Measurements from ENCODE around the gene BPI. TPM values are rescaled to one million over a fixed set of nuclear protein-coding genes. Genes with fewer than 3 reads are reported as not detected.
A peak's percentile ranks its signal among the peaks of the same experiment; 100 is the strongest.

The BPI gene
- total RNA-seq, 2 donors from 2014 or later = not detected

DNA sequence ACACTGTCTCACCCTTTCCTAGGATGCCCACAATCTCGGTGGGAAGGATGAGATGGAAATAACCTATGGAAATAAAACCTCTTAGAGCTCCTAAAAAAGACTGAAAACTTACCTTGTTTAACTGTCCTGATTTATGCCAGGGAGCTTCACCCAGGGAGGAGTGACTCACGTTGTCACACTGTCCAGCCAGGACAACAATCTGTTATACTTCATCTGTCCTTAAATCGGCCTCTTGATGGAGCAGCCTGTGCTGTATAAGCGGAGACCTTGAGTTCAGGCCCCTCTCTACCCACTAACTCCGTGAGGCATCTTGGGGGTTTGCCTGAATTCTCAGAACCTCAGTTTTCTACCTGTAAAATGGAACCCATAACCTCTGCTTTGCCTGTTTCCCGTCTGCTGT lies 34.2 kb upstream of the BPI start:
- Histone ChIP-seq H3K4me3 (no peak overlapping the region), H3K4me1 (no peaks in the 10 kb centered on the region), H3K9me3 (no peaks in the 10 kb centered on the region), H3K27ac (no peak overlapping the region), H3K36me3 (replicated peaks in 1 of 2; ENCODE audit: insufficient read depth in 1 of 2, low read depth in 2 of 2) (no peaks in the 10 kb centered on the region), H3K27me3 (no peaks in the 10 kb centered on the region)
- TF ChIP-seq POLR2A (IDR thresholded peaks at IDR 0.05) = no peak
- TF ChIP-seq, protein P1, sequence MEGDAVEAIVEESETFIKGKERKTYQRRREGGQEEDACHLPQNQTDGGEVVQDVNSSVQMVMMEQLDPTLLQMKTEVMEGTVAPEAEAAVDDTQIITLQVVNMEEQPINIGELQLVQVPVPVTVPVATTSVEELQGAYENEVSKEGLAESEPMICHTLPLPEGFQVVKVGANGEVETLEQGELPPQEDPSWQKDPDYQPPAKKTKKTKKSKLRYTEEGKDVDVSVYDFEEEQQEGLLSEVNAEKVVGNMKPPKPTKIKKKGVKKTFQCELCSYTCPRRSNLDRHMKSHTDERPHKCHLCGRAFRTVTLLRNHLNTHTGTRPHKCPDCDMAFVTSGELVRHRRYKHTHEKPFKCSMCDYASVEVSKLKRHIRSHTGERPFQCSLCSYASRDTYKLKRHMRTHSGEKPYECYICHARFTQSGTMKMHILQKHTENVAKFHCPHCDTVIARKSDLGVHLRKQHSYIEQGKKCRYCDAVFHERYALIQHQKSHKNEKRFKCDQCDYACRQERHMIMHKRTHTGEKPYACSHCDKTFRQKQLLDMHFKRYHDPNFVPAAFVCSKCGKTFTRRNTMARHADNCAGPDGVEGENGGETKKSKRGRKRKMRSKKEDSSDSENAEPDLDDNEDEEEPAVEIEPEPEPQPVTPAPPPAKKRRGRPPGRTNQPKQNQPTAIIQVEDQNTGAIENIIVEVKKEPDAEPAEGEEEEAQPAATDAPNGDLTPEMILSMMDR (IDR thresholded peaks at IDR 0.05) = no peak
- ATAC-seq = no peak
- DNase-seq = no peak
- intact Hi-C loops (cut with DNase I) = no loop called here
- WGBS, 2 donors = 62 to 63% methylated on average over 6 of the region's 6 CpGs

DNA sequence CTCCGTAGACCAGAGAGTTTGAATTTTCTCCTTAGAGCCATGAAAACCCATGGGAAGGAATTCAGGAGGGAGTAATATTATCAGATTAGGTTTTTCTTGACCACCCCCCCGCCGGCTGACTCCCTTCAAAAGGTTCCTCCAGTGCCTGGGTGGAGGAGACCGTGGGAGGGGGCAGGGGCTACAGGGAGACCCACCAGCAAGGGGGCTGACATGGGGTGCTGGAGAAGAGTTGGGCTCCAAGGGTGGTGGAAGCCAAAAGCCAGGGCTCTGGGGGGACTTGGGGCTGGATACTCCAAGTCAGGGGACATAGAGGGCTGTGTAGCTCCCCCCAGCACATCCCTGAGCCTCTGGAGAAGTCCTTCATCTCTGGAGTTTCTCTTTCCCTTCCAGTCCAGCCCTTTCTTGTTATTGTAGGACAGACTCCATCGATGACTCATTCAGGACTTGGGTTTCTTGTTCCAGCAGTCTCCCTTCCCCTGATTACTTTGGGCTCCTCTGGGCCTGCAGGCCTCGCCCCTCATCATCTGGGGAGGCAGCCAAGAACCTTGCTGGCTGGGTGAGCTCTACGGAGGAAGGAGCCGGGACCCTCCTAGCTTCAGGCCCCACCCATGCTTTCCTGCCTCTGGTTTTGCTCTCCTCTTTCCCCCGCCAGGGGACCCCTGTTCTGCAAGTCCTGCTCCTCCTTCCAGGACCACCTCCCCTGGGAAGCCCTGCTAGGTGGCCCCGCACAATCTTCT lies 32.9 kb upstream of the BPI start:
- no peaks in the 10 kb centered on the region for H3K27me3 ChIP-seq
- H3K9me3 ChIP-seq = no peaks in the 10 kb centered on the region
- H3K4me1 ChIP-seq = no peaks in the 10 kb centered on the region
- TF ChIP-seq, protein P1 (IDR thresholded peaks at IDR 0.05) = no peak
- TF ChIP-seq POLR2A (IDR thresholded peaks at IDR 0.05) = no peak
- H3K4me3 ChIP-seq = no peak overlapping the region
- intact Hi-C loops (cut with DNase I) = no loop called here
- ATAC-seq = peak; percentile 6
- no peaks in the 10 kb centered on the region for H3K36me3 ChIP-seq (replicated peaks in 1 of 2; ENCODE audit: insufficient read depth in 1 of 2, low read depth in 2 of 2)
- no peak for DNase-seq
- WGBS, 2 donors = 64 to 66% methylated on average over 9 to 10 of the region's 10 CpGs
- no peak overlapping the region for H3K27ac ChIP-seq

DNA sequence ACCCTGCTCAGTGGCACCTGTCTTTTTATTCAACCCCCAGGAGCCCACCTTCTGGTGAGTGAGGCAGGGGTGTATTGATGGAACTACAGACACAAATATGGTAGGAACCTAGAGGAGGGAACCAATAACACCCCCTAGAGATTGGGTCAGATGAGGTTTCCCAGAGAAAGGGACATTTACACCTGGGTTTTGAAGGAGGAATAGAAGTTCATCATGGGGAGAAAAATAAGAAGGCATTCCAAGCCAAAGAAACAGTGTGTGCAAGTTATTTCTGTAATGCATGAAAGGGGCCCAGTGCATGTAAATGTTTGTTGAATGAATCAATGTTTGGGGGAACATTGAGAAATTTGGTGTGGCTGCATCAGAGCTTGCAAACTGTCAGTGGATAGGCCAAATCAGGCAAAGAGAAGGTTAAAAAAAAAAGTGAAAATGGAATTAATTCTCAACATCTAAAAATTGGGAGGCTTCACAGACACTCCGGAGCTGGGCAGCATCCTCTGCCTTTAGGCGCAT lies 32.3 kb upstream of the BPI start:
- ATAC-seq (no peak), DNase-seq (no peak)
- no peaks in the 10 kb centered on the region for H3K4me1 ChIP-seq
- no peaks in the 10 kb centered on the region for H3K36me3 ChIP-seq (replicated peaks in 1 of 2; ENCODE audit: insufficient read depth in 1 of 2, low read depth in 2 of 2)
- no peaks in the 10 kb centered on the region for H3K27me3 ChIP-seq
- no peaks in the 10 kb centered on the region for H3K9me3 ChIP-seq
- TF ChIP-seq, protein P1 (IDR thresholded peaks at IDR 0.05) = no peak
- TF ChIP-seq POLR2A (IDR thresholded peaks at IDR 0.05) = no peak
- no peak overlapping the region for H3K4me3 ChIP-seq
- H3K27ac ChIP-seq = no peak overlapping the region
- intact Hi-C loops (cut with DNase I) = no loop called here
- 91 to 92% methylated on average over 2 of the region's 2 CpGs for WGBS, 2 donors

DNA sequence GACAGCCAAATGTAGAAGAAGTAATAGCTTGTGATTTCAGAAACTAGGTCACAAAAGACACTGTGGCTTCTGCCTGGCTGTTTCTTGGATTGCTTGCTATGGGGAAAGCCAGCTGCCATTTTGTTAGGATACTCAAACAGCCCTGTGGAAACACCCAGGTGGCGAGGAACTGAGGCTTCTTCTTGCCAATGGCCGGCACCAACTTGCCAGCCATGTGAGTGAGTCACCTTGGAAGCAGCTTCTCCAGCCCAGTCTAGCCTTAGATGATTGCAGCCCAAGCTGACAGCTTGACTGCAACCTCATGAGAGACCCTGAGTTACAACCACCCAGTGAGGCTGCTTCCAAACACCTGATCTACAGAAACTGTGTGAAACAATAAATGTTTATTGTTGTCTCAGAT lies 31.6 kb upstream of the BPI start:
- 62% methylated on average over 2 of the region's 2 CpGs; no CpG with 5 or more reads in 1 of the 2 donors for WGBS, 2 donors

More for the DNA sequence above, 31.6 kb upstream of the BPI start:
- no peak overlapping the region for H3K4me3 ChIP-seq
- DNase-seq (no peak), ATAC-seq (no peak)
- intact Hi-C loops (cut with DNase I) = no loop called here
- no peaks in the 10 kb centered on the region for H3K4me1 ChIP-seq
- no peaks in the 10 kb centered on the region for H3K36me3 ChIP-seq (replicated peaks in 1 of 2; ENCODE audit: insufficient read depth in 1 of 2, low read depth in 2 of 2)
- H3K9me3 ChIP-seq = no peaks in the 10 kb centered on the region
- H3K27ac ChIP-seq = no peak overlapping the region
- TF ChIP-seq, protein P1 (IDR thresholded peaks at IDR 0.05) = no peak
- TF ChIP-seq POLR2A (IDR thresholded peaks at IDR 0.05) = no peak
- no peaks in the 10 kb centered on the region for H3K27me3 ChIP-seq
